HG03097 (cell line): ENCODE results near the gene STIM2.

Experiments
- ATAC-seq: cut with Tn5 transposase; IDR thresholded peaks from one replicate; pipeline ENCODE4 v1.9.1; 2021; ENCODE audit not compliant: unreplicated experiment, low FRiP score

The STIM2 gene

DNA sequence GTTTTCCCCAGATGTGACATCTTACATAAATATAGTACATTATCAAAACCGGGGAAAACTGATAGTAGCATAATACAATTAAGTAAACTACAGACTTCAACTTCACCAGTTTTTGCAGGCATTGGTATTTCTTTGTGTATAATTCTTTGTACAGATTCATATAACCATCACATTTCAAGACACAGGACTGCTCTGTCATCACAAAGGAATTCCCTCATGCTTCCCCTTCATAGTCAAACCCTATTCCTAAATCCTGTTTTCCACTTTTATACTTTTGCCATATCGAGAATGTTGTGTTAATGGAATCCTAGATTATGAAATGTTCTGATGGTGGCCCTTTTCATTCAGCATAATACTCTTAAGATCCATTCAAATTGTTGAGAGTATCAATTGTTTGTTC lies 36.0 kb downstream of the STIM2 start:
- ATAC-seq = no peak

DNA sequence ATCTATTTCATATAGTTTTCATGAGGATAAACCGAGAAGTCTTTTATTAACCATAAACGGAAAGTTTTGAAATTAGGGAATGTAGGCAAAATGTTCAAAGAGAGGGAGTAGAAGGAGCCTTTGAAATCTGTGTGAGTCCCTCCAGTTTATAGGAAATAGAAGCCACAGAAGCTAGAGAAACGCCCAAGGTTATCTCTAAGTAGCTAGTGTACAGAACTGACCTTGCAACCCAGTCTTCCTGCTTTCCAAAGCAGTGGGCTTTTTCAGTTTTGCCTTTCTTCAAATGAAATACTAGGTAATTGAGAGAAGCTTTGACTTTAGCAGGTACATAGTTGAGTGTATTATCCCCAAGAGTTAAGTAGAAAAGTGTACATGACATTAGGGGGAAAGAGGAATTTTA lies 39.4 kb downstream of the STIM2 start:
- no peak for ATAC-seq

DNA sequence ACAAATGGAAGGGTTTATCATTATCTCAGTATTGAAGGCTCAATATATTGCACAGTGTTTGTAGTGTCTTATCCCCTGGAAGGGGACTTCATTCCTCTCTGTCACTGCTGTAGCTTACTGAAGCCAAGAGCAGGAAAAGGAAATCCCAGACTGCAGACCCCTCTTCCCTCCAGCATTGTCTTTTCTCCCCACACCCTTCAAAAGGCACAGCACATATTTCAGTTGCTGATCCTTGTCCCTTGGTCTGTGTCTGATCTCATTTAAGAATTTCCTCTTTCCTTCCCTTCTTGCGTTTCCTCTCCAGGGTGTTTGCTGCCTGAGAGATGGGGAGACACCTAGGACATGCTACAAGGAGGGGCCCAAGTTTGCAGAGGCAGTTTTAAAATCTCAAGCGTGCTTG lies 40.1 kb downstream of the STIM2 start:
- ATAC-seq = no peak

- no peak for ATAC-seq
These were observed 44.5 kb downstream of the STIM2 start for GRCh38 chr4:26905172-26905571.

DNA sequence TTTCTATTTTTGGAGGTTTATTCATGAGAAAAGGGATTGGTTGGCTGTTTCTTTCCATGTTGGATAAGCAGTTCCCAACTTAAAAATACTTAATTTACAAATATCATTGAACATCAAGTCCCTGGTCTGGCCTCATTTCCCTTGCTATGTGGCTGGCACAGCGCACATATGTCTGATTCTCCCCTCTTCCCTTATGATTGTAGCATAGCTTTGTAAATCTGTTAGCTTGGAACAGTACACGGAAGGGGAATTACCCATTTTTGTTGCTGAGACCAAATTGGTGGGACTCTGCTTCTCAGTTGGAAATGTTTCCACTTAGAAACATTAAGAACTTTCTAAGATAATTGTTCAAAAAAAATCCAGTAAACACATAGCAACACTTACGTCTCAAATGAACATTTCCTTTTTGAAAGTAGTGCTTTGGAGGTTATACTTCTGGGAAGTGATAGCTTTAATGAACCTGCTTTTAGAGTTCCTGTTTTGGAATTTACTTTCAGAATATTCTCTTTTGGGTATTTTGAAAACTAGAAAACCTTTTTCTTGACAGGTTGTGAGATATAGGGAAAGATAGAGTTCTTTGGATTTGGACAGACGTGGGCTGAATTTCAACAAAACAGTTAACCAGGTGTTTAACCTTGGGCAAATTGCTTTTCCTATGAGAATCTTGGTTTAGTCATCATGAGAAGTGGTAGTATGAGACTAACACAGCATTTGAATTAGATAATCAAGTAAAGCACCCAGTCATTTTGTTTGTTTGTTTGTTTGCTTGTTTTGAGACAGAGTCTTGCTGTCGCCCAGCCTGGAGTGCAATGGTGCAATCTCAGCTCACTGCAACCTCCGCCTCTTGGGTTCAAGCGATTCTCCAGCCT lies 47.3 kb downstream of the STIM2 start:
- ATAC-seq = no peak

DNA sequence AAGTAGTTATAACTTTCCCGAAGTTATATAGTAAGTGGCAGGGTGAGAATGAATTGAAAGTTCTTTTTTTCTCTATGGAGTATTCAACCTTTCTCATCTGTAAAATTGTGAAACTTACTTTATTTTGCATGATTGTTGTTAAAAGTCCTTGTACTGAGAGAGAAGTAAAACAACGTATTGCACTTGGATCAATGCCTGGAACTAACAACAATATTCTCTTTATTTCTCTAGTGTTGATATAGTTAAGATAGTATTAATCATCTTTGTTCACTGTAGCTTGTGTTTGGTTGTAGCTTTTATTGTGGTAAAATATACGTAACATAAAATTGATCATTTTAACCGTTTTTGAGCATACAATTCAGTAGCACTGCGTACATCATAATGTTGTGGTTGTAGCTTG lies 48.7 kb downstream of the STIM2 start:
- ATAC-seq = no peak

- ATAC-seq = no peak
These were observed 50.6 kb downstream of the STIM2 start for GRCh38 chr4:26911254-26911653.

DNA sequence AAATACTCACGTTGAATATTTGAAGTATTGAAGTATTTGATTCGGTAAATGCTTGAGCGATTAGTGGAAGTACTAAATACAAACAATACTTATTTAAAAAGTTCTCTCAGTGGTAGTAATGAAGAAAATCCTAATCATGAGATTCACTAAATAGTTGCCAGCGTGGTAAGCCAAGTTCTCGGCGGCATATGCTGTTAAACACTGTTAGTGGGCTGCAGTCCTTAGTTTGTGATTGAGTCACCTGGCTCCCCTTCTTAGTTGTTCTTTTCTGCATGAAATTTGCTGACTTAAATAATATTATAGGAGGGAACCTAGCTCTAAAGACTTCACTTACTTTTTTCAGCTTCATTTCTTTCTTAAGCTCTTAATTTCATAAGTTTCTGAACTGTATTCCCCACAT lies 51.4 kb downstream of the STIM2 start:
- ATAC-seq = no peak

DNA sequence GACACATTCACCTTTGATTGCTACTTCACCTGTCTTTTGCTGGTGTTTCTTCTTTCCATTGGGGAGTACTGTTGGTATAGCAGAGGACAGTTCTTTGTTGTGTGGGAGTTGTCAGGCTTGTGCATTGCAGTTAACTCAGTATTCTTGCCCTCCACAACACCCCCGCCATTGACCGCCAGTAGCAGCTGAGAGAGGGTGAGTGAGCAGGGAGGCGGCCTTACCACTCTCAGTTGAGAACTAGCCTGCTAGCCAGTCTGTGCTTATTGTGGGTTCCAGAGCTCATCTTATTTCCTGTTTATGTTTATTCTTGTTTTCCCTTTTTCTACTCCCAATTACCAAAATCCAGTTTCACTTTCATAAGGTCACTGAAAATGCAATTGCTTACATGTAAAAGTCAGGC lies 52.2 kb downstream of the STIM2 start:
- peak; percentile 65 for ATAC-seq

GRCh38 chr4:26916195-26916594 lies 55.6 kb downstream of the STIM2 start:
- no peak for ATAC-seq

DNA sequence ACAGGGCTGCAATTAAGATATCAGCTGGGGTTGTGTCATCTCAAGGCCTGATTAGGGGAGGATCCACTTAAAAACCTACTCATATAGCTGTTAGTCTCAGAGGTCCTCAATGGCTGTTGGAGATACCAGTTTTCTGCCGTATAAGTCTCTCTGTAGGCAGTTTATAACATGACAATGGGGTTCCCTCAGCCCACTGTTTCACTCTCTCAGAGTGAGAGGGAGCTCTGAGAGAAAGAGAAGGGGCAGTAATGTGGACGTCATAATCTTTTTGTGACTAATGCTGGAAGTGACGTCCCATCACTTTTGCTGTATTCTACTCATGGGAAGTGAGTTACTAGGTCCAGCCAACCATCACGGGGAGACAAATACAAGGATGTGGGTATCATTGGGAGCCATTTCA lies 70.3 kb downstream of the STIM2 start:
- ATAC-seq = no peak

- no peak for ATAC-seq
These were observed 70.8 kb downstream of the STIM2 start for GRCh38 chr4:26931451-26931850.

DNA sequence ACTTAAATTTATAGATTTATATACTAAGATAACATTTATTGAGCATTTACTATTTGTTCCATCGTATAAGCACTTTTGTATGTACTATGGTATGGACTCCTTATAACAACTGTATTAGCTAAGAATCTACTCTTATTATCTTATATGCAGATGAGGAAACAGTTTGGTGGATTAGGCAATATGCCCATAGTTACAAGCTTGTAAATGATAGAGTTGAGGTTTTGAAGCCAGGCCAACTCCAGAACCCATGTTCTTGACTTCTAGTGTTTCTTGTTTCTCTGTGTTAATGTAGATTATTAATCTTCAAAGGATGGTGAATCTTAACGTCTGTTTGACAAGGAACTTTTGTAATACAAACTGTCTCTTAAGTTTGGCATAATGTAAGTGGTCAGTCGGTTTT lies 71.3 kb downstream of the STIM2 start:
- no peak for ATAC-seq

DNA sequence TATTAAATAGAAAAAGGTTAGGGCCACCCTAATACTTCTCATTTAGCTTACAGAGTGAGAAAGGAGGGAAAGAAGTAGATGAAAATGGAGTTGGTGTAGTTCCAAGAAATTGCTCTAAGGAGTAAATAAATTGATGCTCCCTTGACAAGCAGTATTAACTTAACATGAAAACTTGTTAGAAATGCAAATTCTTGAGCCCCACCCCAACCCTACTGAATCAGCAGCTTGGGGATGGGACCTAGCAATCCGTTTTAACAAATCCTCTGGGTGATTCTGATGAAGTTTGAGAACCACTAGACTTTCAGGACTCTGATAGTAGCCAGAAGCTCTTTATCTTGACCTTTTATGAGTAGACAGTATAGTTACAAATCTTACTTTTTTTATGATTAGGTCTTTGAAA lies 74.8 kb downstream of the STIM2 start:
- ATAC-seq = no peak

DNA sequence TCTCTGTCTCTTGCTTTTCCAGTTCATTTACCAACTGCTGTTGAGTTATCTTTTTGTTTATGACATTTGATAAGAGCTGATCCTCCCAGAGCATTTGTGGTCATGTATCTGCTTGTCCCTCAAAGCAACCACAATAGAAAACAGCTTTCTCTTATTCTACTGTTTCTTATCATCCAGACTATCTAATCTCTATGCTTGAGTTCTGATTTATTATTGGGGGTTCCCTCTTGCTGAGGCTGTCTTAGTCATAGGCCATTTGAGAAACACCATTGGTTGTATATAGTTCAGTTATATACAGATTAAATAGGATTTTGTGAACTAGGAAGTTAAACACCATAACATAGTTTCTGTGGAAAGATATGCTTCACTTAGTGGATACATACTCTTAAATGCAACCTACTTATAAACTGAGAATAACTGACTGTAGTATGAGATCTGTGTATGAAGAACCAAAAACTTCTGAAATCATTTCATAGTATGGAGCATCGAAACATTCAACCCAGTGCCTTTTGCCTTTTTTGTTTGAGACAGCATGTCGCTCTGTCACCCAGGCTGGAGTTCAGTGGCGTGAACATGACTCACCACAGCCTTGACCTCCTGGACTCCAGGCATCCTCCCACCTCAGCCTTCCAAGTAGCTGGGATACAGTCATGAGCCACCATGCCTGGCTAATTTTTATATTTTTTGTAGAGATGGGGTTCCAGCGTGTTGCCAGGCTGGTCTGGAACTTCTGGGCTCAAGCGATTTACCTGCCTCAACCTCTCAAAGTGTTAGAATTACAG lies 75.8 kb downstream of the STIM2 start:
- no peak for ATAC-seq

- ATAC-seq = no peak
These were observed 76.5 kb downstream of the STIM2 start for GRCh38 chr4:26937139-26937538.

- ATAC-seq = no peak
These were observed 76.9 kb downstream of the STIM2 start for GRCh38 chr4:26937567-26937966.

- ATAC-seq = no peak
These were observed 77.9 kb downstream of the STIM2 start for GRCh38 chr4:26938516-26938915.

- no peak for ATAC-seq
These were observed 81.3 kb downstream of the STIM2 start for GRCh38 chr4:26941951-26942350.

DNA sequence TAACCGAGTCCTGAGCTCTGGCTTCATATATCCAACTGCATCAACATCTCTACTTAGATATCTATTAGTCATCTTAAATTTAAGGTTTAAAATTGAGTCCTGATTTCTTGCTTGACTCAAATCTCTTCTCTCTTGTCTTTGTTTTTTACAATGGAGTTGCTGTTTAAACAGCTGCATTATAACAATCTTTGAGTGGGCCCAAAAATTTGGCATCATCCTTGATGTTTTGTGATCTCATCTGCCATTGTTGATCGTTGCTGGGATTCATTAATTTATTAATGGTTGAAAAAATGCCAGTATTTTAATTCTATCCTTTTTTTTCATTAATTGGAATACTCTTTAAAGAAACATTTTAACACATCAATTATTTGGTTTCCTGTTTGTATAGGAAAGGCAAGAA lies 82.2 kb downstream of the STIM2 start:
- no peak for ATAC-seq

- no peak for ATAC-seq
These were observed 82.8 kb downstream of the STIM2 start for GRCh38 chr4:26943391-26943790.

DNA sequence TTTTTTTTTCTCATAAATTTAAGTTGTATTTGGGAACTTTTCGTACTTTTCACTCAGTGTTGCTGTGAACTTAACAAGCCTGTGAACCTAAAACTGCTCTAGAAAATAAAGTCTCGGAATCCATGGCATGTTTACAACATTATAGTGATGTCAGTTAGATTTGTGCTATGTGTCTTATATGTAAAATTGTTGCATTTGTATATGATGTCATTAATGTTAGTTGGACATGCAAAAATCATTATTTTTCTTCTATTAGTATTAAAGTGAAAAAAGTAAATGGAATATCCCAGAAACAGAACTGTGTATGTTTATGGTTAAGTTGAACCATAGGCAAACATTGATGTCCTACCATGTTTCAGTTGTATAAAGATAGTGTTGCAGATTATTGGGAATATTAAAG lies 85.2 kb downstream of the STIM2 start:
- no peak for ATAC-seq
